Sigmoid colon (tissue), 7 donors: Measurements from ENCODE around the gene KIRREL3. TPM values are rescaled to one million over a fixed set of nuclear protein-coding genes. Genes with fewer than 3 reads are reported as not detected.

Experiments used
- DNase-seq: peaks from one replicate; pipeline ENCODE4 v3.0.0-alpha.2; 2019
- H3K27ac ChIP-seq, 4 donors: fragments of 200-600 bp; sonication (generic); one replicate each; pipeline ENCODE4 v1.5.1; 2016 to 2019; ENCODE audit warnings: mild to moderate bottlenecking in 1 of 4
- H3K27me3 ChIP-seq, 3 donors: fragments of 200-600 bp; sonication (generic); one replicate each; pipeline ENCODE4 v1.5.1; 2019; ENCODE audit warnings: mild to moderate bottlenecking in 1 of 3
- H3K36me3 ChIP-seq, 4 donors: fragments of 200-600 bp; sonication (generic); one replicate each; pipeline ENCODE4 v1.5.1; 2016 to 2019
- H3K4me1 ChIP-seq, 4 donors: fragments of 200-600 bp; sonication (generic); one replicate each; pipeline ENCODE4 v1.5.1; 2017 to 2019
- H3K4me3 ChIP-seq, 4 donors: fragments of 200-600 bp; sonication (generic); one replicate each; pipeline ENCODE4 v1.5.1; 2017 to 2019; ENCODE audit warnings: mild to moderate bottlenecking in 2 of 4, moderate library complexity in 1 of 4
- H3K9me3 ChIP-seq, 4 donors: fragments of 200-600 bp in 3 of 4; sonication (generic) in 3 of 4; one replicate each; pipeline versions ENCODE4 v1.5.1 to v1.6.1; 2013 to 2019
- CTCF ChIP-seq, 4 experiments: fragments of 450-650 bp in 3 of 4; fragments of 200-600 bp in 1 of 4; IDR thresholded peaks; one replicate each; pipeline ENCODE4 v1.5.1; 2016 to 2019; ENCODE audit warnings: antibody characterized with exemption in 4 of 4, mild to moderate bottlenecking in 3 of 4, moderate library complexity in 2 of 4
- EP300 ChIP-seq, 4 donors: sonication (generic); formaldehyde crosslinking; IDR thresholded peaks; one replicate each; pipeline ENCODE4 v1.6.1; 2017; ENCODE audit warnings: antibody characterized with exemption in 4 of 4
- POLR2A ChIP-seq, 2 donors: fragments of 450-650 bp; IDR thresholded peaks; one replicate each; pipeline ENCODE4 v1.6.1; 2016; ENCODE audit warnings: antibody characterized with exemption in 2 of 2, mild to moderate bottlenecking in 2 of 2, moderate library complexity in 2 of 2
- POLR2AphosphoS5 ChIP-seq, 4 donors: sonication (generic); formaldehyde crosslinking; IDR thresholded peaks; one replicate each; pipeline ENCODE4 v1.6.1; 2017; ENCODE audit warnings: antibody characterized with exemption in 4 of 4
- WGBS, 2 donors: extraction: QIAGEN DNeasy Blood & Tissue Kit; methylation state at CpG; one replicate each; pipeline ENCODE4 v1.1.7; 2013; 5-methylcytosine and 5-hydroxymethylcytosine counted together
- intact Hi-C: fragments of 100-400 bp; cut with DNase I; formaldehyde crosslinking; loops from one replicate; pipeline ENCODE4 v1.15.1; 2023
- polyA plus RNA-seq, 3 donors: library from polyadenylated mRNA; stranded (reverse); fragments of 200-250 nt; gene quantifications; one replicate each; pipeline ENCODE4 v1.2.3, GENCODE V29; 2013
- total RNA-seq, 4 donors: library from RNA; depleted of rRNA; stranded (reverse); fragments of >200 nt; gene quantifications; one replicate each; pipeline ENCODE4 v1.1.0, GENCODE V29; 2016
- donor health status: healthy with polysubstance abuse.
- donor health status: Bipolar disorder and iron deficiency.
- donor health status: healthy.

The KIRREL3 gene
- total and polyA plus RNA-seq, 7 donors, result under 0.01 to 3.3 (median 1.0) TPM

- no peaks in the 10 kb centered on the region for H3K9me3 ChIP-seq
- TF ChIP-seq POLR2AphosphoS5 (IDR thresholded peaks at IDR 0.05) (no peak), CTCF (IDR thresholded peaks at IDR 0.05) (no peak), EP300 (IDR thresholded peaks at IDR 0.05) (no peak)
- H3K4me1 ChIP-seq, result no peaks in the 10 kb centered on the region
- WGBS, 2 donors, result 28 to 62% methylated on average over 4 of the region's 4 CpGs
- DNase-seq, result no peak
- peaks cover 0 to 21% (median 2%) of the 10 kb centered on the region in 3 donors for H3K27me3 ChIP-seq
- intact Hi-C loops, result no loop called here
- no peak overlapping the region for H3K4me3 ChIP-seq
- H3K27ac ChIP-seq, result no peak overlapping the region
- no peaks in the 10 kb centered on the region for H3K36me3 ChIP-seq
Measured at GRCh38 chr11:126560221-126560620, 440.3 kb downstream of the KIRREL3 start.

GRCh38 chr11:126548581-126549550, 451.7 kb downstream of the KIRREL3 start:
- 30 to 69% methylated on average over 20 of the region's 20 CpGs for WGBS, 2 donors
- intact Hi-C loops, result no loop called here
- no peak overlapping the region for H3K4me3 ChIP-seq
- peaks cover 0 to 17% (median 14%) of the 10 kb centered on the region in 4 donors for H3K4me1 ChIP-seq
- H3K36me3 ChIP-seq, result no peaks in the 10 kb centered on the region
- TF ChIP-seq EP300 (IDR thresholded peaks at IDR 0.05) (no peak), CTCF (IDR thresholded peaks at IDR 0.05) (no peak), POLR2AphosphoS5 (IDR thresholded peaks at IDR 0.05) (no peak), POLR2A (IDR thresholded peaks at IDR 0.05) (no peak)
- H3K27me3 ChIP-seq, result peaks cover 0 to 20% (median 3%) of the 10 kb centered on the region in 3 donors
- H3K27ac ChIP-seq, result no peak overlapping the region
- H3K9me3 ChIP-seq, result no peaks in the 10 kb centered on the region
- DNase-seq, result no peak

- peaks cover 0 to 26% (median 23%) of the 10 kb centered on the region in 4 donors for H3K4me1 ChIP-seq
- intact Hi-C loops, result no loop called here
- no peak overlapping the region for H3K4me3 ChIP-seq
- no peak for TF ChIP-seq EP300 (IDR thresholded peaks at IDR 0.05)
- no peak for TF ChIP-seq POLR2AphosphoS5 (IDR thresholded peaks at IDR 0.05)
- TF ChIP-seq POLR2A (IDR thresholded peaks at IDR 0.05), result no peak
- no peak for TF ChIP-seq CTCF (IDR thresholded peaks at IDR 0.05)
- H3K27me3 ChIP-seq, result peaks cover 0 to 20% (median 3%) of the 10 kb centered on the region in 3 donors
- DNase-seq, result no peak
- WGBS, 2 donors, result 81 to 83% methylated on average over 9 of the region's 9 CpGs
- no peak overlapping the region for H3K27ac ChIP-seq
- no peaks in the 10 kb centered on the region for H3K9me3 ChIP-seq
- no peaks in the 10 kb centered on the region for H3K36me3 ChIP-seq
Measured at GRCh38 chr11:126547691-126548090, 452.9 kb downstream of the KIRREL3 start.

- Histone ChIP-seq H3K4me1 (peaks cover 0 to 26% (median 23%) of the 10 kb centered on the region in 4 donors), H3K36me3 (no peaks in the 10 kb centered on the region), H3K9me3 (no peaks in the 10 kb centered on the region), H3K27me3 (peaks cover 0 to 20% (median 3%) of the 10 kb centered on the region in 3 donors), H3K4me3 (no peak overlapping the region), H3K27ac (no peak overlapping the region)
- intact Hi-C loops, result no loop called here
- no peak for TF ChIP-seq CTCF (IDR thresholded peaks at IDR 0.05)
- TF ChIP-seq EP300 (IDR thresholded peaks at IDR 0.05), result no peak
- TF ChIP-seq POLR2AphosphoS5 (IDR thresholded peaks at IDR 0.05), result no peak
- no peak for TF ChIP-seq POLR2A (IDR thresholded peaks at IDR 0.05)
- 88 to 89% methylated on average over 9 of the region's 9 CpGs for WGBS, 2 donors
- no peak for DNase-seq
Measured at GRCh38 chr11:126547161-126547560, 453.4 kb downstream of the KIRREL3 start.
